Fibroblast of skin of abdomen (primary cell): ENCODE data around the gene PPP1CA. TPM values are rescaled to one million over a fixed set of nuclear protein-coding genes. Genes with fewer than 3 reads are reported as not detected.

ENCODE experiments used
- DNase-seq: peaks from one replicate; pipeline ENCODE4 v3.0.0-alpha.2; 2013
- polyA plus RNA-seq, 2 experiments: library from polyadenylated mRNA; unstranded; fragments of 120-200 nt; gene quantifications; one replicate each; pipeline ENCODE4 v1.2.1, GENCODE V29; 2013; ENCODE audit not compliant: insufficient read length in 2 of 2

Gene PPP1CA
- 145 TPM for polyA plus RNA-seq (2013, experiment 1 of 2; ENCODE audit: insufficient read length)
- polyA plus RNA-seq (2013, experiment 2 of 2; ENCODE audit: insufficient read length): 140 TPM

GRCh38 chr11:67401495-67402191, at the start of gene PPP1CA:
Gene PPP1CA (minus strand): TSS chr11:67401858. CDS start chr11:67401782, 76 bp downstream.
- DNase-seq: peak; percentile 90

- no peak for DNase-seq
These were observed 49.4 kb upstream of the PPP1CA start for GRCh38 chr11:67450796-67451657.

- DNase-seq: no peak
These were observed 47.6 kb upstream of the PPP1CA start for GRCh38 chr11:67449116-67449844.

- DNase-seq: no peak
These were observed 46.6 kb upstream of the PPP1CA start for GRCh38 chr11:67448220-67448609.

- no peak for DNase-seq
These were observed 43.9 kb upstream of the PPP1CA start for GRCh38 chr11:67445515-67445914.

- DNase-seq: no peak
These were observed 41.1 kb upstream of the PPP1CA start for GRCh38 chr11:67442504-67443404.

GRCh38 chr11:67441731-67442351, 40.2 kb upstream of the PPP1CA start:
- no peak for DNase-seq

GRCh38 chr11:67441098-67441563, 39.5 kb upstream of the PPP1CA start:
- no peak for DNase-seq

GRCh38 chr11:67440229-67441097, 38.8 kb upstream of the PPP1CA start:
- DNase-seq: no peak

GRCh38 chr11:67439321-67440228, 37.9 kb upstream of the PPP1CA start:
- no peak for DNase-seq

GRCh38 chr11:67438158-67438902, 36.7 kb upstream of the PPP1CA start:
- no peak for DNase-seq

- no peak for DNase-seq
These were observed 36.1 kb upstream of the PPP1CA start for GRCh38 chr11:67437809-67438157.

- DNase-seq: peak; percentile 25
These were observed 35.6 kb upstream of the PPP1CA start, which contains the start of gene PTPRCAP for GRCh38 chr11:67437082-67437808. Gene PTPRCAP (minus strand): TSS chr11:67437682. CDS start chr11:67437619, 63 bp downstream.

- DNase-seq: peak; percentile 41
These were observed 34.9 kb upstream of the PPP1CA start for GRCh38 chr11:67436459-67437081.

GRCh38 chr11:67435727-67436458, 34.2 kb upstream of the PPP1CA start:
- DNase-seq: no peak

GRCh38 chr11:67435031-67435726, 33.5 kb upstream of the PPP1CA start:
- DNase-seq: no peak
